GM21786 (cell line): ENCODE results near the gene NPAS2.

Source experiments
- ATAC-seq: cut with Tn5 transposase; IDR thresholded peaks from one replicate; pipeline ENCODE4 v1.9.1; 2021; ENCODE audit not compliant: unreplicated experiment

The NPAS2 gene

GRCh38 chr2:100819370-100820272 is at the start of gene NPAS2:
Gene NPAS2 (plus strand): TSS chr2:100820139. CDS start chr2:100904755, 84,616 bp downstream.
- no peak for ATAC-seq

GRCh38 chr2:100771125-100771524 is 48.8 kb upstream of the NPAS2 start:
- ATAC-seq: no peak

GRCh38 chr2:100773538-100773937 is 46.4 kb upstream of the NPAS2 start:
- ATAC-seq: no peak

DNA sequence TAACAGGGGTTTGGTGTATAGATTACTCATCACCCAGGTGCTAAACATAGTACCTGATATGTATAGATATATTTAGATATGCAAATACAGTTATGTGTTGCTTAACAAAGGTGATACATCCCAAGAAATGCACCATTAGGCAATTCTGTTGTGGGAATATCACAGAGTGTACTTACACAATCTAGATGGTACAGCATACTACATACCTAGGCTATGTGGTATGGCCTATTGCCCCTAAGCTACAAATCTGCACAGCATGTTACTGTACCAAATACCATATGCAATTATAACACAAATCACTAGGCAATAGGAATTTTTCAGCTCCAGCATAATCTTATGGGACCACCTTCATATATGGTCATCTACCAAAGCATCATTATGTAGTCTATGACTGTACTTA is 43.5 kb upstream of the NPAS2 start:
- no peak for ATAC-seq

DNA sequence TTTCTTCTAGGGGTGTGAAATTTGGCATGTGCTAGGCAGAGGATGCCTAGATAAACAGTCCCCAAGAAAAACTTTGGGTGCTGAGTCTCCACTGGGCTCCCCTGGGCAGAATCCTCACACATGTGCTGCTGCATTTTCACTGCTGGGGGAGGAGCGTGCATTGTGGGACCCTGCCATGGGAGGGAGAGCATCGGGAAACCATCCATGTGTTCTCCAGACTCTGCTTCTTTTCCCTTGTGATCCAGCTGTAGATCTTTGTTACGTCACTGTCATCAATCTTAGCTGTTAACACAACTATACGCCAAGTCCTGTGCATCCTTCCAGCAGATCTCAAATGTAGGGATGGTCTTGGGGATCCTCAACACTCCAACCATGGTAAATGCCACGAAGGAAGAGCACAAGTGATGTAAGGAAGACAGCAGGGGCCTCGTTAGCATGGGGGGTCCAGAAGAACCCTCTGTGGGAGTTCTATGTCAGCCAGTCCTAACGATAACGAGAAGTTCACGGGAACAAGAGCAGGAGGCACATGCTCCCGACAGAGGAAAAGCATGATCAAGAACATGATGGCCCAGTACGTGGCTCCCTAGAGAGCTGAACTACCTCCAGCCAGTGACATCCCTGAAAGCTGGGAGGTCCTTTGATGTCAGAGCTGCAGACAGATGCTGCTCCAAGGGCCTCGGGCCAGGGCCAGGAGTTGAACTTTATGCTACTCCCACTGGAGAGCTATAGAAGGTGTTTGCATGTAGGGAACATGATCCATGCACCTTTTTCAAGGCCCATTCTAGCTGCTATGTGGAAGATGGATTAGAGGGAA is 41.1 kb upstream of the NPAS2 start:
- no peak for ATAC-seq

DNA sequence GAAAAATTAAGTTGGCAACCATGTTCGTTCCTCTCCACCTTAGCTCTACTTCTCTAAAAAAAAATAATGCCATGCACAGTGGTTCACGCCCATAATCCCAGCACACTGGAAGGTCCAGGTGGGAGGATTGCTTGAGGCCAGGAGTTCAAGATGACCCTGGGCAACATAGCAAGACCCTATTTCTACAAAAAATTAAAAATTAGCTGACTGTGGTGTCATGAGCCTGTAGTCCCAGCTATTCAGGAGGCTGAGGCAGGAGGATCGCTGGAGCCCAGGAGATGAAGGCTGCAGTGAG is 40.1 kb upstream of the NPAS2 start:
- no peak for ATAC-seq

DNA sequence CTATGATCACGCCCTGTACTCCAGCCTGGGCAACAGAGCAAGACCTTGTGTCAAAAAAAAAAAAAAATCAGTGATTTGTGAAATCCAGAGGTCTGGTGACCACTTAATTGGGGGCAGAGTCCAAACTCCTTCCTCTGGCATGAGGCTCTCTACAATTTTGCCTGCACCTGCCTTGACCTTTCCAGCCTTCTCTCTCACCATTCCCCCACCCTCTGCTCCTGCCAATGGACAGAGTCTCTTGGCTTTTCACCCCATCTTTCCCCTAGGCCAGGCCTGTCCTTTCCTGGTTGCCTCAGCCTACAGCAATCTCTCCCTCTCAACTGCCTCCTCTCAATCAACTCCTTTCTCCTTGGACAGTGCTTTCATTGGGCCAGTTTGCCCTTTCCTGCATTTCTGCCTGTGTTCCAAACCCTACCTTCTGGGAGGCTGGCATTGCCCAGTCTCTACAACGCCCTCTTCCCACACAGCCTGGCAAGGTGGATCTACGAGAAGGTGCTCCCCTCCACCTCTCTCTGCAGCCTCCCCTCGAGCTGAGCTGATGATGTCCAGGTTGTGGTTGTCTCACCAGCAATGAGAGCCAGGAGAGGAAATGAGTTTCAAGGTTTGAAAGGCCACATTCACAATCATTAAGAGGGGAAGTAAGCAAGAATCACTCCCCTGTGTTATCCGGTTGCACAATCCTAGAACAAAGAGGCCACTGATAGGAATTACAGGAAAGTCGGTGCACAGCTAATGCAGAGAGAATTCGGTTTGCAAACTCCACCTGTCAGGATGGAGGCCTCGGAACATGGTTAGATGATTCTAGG is 39.5 kb upstream of the NPAS2 start:
- ATAC-seq: no peak

DNA sequence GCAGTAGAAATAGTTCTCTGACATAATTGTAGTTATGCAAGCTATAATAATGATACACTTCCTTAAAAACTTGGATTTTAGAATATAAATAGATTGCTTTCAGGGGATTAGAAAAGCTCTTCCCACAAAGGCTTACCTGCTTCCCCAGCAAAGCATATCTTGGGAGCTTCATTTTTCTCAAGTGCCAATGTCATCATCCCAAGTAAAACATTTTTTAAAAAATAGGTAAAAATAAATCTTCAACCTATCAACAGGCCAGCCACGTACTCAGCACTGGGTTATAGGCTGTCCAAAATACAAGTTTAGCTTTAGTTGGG is 39.0 kb upstream of the NPAS2 start:
- no peak for ATAC-seq

DNA sequence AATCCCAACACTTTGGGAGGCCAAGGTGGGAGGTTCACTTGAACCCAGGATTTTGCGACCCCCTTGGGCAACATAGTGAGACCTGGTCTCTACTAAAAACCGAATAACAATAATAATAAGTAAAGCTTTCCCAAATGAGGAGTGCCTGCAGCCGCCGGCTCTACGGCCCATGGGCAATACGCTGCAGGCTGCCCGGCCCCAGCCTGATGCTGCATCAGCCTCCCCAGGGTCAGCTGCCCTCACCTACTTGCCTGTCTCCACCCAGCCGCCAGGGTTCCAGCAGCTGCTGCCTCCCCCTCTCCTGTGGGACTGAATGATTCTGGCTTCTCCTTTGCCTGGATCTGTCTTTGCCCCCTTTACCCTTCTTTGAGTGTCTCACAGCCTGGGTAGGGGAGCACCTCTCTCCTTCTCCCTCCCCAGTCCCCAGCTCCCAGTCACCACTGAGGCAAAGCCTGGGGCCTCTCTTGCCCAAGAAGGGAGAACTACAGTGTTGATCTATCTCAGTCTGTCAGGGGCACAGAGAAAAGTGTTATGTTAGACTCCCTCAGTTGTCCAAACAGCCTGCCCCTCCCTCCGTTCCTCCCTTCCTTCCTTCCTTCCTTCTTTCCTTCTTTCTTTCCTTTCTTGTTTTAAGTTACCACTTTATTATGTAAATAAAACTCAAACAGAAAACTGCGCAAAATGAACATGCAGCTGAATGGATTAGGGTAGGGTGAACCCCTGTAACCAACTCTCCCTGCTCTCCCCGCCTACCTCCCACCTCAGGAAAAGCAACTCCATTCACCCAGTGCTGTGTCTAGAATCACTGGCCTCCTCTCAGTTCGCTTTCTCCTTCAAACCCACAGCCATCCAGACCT is 38.2 kb upstream of the NPAS2 start:
- ATAC-seq: no peak

DNA sequence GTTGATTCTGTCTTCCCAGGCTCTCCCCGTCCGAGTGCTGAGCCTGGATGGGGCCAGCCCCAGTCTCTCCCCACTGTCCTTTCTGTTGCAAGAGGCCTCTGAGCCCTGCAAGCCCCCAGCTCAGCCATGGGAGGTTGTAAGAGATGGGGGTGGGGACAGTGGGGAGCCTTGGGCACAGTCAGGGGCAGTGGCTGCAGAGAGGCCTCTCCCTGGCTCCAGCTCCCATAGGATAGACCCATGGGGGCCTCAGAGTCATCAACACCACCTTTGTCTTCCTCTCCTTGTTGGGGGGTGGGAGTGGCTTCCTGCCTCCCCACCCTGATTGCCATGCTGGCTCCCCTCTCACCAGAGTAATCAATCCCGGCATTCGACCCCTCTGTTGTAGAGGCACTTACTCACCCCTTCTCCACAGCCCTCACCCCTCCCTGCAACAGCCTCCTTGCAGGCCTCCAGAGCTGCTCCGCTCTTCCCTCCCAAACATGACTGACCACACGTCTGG is 37.5 kb upstream of the NPAS2 start:
- no peak for ATAC-seq

- ATAC-seq: no peak
Observed at GRCh38 chr2:100783987-100784386, 36.0 kb upstream of the NPAS2 start.

GRCh38 chr2:100784681-100785080 is 35.3 kb upstream of the NPAS2 start:
- no peak for ATAC-seq

DNA sequence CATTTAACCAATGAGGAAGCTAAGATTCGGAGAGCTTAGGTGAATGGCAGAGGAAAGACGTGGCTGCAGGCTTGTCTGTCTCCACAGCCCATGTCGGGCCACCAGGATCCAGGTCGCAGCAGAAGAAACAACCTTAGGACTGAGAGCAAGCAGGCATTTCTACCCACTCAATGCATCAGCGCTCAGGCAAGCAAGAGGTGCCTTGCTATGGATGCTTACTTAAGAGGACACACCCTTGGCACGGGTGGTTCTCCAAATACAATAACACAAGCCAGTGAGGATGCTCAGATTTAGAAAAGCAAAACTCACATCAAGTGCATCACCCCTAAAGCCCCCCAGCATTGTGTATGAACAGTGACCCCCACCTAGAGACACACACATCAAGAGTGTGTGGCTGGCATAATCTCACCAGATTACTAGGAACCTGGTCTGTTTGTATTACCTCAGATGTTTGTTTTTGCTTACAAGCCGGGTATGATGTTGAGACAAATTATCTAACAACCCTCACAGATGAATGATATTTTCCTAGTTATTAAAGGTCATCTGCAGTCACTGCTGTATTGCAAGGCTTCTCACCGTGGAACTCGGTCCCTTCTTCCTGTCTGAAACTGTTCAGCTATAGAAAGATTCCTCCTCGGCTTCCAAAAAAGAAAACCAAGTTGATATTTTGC is 34.2 kb upstream of the NPAS2 start:
- ATAC-seq: no peak

DNA sequence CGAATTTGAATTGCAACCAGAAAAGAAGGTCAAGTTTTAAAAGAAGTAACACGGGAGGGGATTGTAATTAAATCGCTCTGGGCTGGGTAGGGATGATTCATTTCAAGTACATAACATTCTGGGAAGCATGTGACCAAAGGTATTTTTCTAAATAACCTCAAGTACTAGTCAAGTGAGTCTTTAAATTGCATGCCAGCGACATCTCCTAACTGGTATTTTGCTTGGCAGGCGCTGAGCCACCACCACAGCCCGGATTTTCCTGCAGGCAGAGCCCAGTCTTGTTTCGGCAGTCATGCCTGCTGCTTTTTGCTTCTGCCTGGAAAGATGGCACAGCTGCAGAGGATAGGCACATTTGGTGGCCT is 33.7 kb upstream of the NPAS2 start:
- ATAC-seq: no peak

- no peak for ATAC-seq
Observed at GRCh38 chr2:100786985-100787384, 33.0 kb upstream of the NPAS2 start.

DNA sequence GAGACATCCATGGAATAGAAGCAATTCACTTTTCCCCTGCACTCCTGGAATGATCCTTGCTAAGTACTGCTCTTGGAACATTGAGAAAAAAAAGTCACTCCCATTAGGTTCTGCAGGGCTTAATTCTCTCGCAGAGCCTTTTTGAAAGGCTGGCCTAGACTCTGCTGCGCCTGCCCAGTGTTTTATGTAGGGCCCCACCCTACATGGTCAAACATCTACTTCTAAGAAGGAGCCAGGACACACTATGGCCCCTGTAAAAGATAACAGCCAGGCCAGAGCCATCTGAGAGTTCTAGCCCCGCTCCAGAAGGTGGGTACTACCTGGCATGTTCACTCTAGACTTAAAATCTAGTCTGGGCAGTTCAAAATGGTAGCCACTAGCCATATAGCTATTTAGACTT is 30.6 kb upstream of the NPAS2 start:
- ATAC-seq: no peak

DNA sequence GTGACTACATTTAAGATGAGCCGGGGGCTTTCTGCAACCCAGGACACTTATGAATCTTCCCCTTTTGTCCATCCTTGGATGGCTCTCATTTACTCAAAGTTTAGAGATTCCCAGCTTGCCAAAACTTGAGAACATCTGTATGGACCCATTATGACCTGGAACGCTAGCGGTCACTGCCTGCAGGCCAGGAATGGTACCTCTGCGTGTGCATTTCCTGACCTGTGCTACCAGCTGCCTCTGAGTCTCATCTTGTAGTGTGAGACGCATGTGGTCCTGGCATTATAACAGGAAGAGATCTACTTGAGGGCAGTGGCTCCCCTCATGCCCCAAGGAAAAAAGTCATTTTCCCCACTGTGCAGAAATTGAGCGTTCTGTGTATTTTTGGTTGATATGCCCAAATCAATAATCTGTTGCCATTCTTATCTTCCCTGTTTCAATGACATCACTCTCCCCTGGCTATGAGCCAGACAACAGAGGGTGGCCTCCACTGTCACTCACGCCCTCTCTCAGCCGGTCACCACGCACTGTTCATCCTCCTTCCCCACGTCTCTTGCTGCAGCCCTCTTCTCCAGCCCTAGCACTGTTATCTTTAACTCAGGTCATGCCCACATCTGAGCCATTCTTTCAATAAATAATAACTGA is 28.5 kb upstream of the NPAS2 start:
- no peak for ATAC-seq

DNA sequence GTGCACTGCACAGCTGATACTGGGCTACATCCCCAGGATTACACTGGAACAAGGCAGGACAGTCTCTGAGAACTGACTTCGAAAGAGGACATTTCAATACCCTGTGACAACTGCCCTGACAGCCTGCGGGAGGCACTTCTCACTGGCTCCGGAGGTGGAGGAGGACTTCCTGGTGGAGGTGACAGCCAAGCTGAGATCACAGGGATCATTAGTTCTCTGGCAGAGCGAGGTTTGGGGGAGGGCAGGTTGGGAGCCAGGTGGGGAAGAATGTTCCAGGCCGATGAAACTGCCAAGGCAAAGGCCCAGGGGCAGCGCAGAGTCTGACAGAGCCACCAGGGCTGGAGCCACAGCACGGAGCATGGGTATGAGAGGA is 28.0 kb upstream of the NPAS2 start:
- no peak for ATAC-seq

- no peak for ATAC-seq
Observed at GRCh38 chr2:100793220-100793619, 26.7 kb upstream of the NPAS2 start.

- ATAC-seq: no peak
Observed at GRCh38 chr2:100793982-100794381, 26.0 kb upstream of the NPAS2 start.
